ENCODE data around the gene PPP6R3.
A peak's percentile ranks its signal among the peaks of the same experiment; 100 is the strongest.
"Not testable (repeated sequence)": the region's sequence is repeated elsewhere in the genome, so short reads cannot be mapped to it uniquely, and the experiment has no call there.

The PPP6R3 gene

GRCh38 chr11:68436985-68437926 lies 23.3 kb upstream of the PPP6R3 start:
- DNase-seq: peak; percentile 77

- DNase-seq: no peak
These were observed 22.5 kb upstream of the PPP6R3 start for GRCh38 chr11:68437927-68438657.

- no peak for DNase-seq
These were observed 21.8 kb upstream of the PPP6R3 start for GRCh38 chr11:68438658-68439259.

DNA sequence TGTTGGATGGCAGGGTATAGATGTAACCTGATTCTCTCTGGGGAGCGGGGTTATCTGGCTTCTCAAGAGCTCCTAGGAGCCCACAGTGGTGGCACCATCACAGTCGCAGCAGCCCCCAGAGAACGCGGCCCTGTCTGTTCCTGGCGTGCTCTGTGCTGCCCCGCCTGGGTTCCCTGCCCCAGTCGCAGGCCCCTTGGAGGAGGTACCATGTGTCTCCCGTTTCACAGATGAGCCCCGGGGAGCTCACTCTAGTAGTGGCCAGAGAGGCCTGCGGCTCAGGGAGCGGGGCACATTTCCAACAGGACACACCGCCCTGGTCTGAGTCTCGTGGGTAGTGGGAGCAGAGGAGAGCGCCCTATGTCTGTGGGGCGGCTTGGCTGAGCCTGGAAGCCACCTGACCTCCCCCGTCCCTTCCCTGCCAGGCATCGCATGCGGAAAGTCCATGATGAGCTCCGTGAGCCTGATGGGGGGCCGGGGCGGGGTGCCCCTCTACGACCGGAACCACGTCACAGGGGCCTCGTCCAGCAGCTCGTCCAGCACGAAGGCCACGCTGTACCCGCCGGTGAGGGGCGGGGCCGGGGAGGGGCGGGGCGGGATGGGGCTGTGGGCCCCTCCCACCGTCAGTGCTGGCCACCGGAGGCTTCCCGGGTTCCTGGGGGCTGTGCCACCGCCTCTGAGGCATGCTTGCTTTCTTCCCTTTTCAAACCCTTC lies 21.0 kb upstream of the PPP6R3 start:
- DNase-seq: no peak

GRCh38 chr11:68440224-68440623 lies 20.3 kb upstream of the PPP6R3 start:
- DNase-seq: no peak

GRCh38 chr11:68441466-68442230 lies 18.9 kb upstream of the PPP6R3 start:
- DNase-seq: no peak

- DNase-seq: no peak
These were observed 18.1 kb upstream of the PPP6R3 start for GRCh38 chr11:68442433-68442832.

GRCh38 chr11:68444566-68444965 lies 16.0 kb upstream of the PPP6R3 start:
- DNase-seq: no peak

GRCh38 chr11:68445531-68446035 lies 15.0 kb upstream of the PPP6R3 start:
- no peak for DNase-seq

- DNase-seq: no peak
These were observed 14.4 kb upstream of the PPP6R3 start for GRCh38 chr11:68446046-68446725.

GRCh38 chr11:68447015-68447801 lies 13.3 kb upstream of the PPP6R3 start:
- peak; percentile 68 for DNase-seq

- not testable (repeated sequence) for DNase-seq
These were observed 12.6 kb upstream of the PPP6R3 start for GRCh38 chr11:68447914-68448313.

DNA sequence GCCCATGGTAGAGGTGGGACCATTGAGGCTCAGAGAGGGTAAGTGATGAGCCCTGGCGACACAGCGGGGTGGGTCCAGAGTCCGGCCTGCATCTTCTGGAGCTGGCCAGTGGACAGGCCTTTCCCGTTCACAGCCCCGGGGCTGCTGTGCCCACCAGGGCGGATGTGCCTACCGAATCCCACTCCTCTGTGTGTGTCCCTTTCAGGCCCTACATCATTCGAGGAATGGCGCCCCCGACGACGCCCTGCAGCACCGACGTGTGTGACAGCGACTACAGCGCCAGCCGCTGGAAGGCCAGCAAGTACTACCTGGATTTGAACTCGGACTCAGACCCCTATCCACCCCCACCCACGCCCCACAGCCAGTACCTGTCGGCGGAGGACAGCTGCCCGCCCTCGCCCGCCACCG lies 11.9 kb upstream of the PPP6R3 start:
- DNase-seq: no peak

GRCh38 chr11:68449951-68450350 lies 10.6 kb upstream of the PPP6R3 start:
- DNase-seq: no peak

GRCh38 chr11:68450711-68451110 lies 9.8 kb upstream of the PPP6R3 start:
- DNase-seq: no peak

GRCh38 chr11:68454767-68455166 lies 5.8 kb upstream of the PPP6R3 start:
- DNase-seq: no peak

- no peak for DNase-seq
These were observed 5.1 kb upstream of the PPP6R3 start for GRCh38 chr11:68455485-68455884.

- no peak for DNase-seq
These were observed 3.2 kb upstream of the PPP6R3 start for GRCh38 chr11:68457216-68457897.

- DNase-seq: no peak
These were observed 2.7 kb upstream of the PPP6R3 start for GRCh38 chr11:68457898-68458249.

DNA sequence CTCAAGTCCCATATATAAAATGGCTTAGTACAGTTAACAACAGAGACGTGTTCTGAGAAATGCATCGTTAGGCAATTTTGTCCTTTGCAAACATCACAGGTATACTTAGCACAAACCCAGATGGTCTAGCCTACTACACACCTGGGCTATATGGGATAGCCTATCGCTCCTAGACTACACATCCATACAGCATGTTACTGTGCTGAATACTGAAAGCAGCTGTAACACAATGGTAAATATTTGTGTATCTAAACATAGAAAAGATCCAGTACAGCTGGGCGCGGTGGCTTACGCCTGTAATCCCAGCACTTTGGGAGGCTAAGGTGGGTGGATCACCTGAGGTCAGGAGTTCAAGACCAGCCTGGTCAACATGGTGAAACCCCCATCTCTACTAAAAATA lies 2.2 kb upstream of the PPP6R3 start:
- not testable (repeated sequence) for DNase-seq
